ENCODE data around the gene AXL. TPM values are rescaled to one million over a fixed set of nuclear protein-coding genes. Genes with fewer than 3 reads are reported as not detected.

AXL gene
- total and polyA plus RNA-seq, 10 donors = 2.3 to 135 (median 61.5) TPM

GRCh38 chr19:41225238-41226052, 6.4 kb downstream of the AXL start:
- TF ChIP-seq POLR2A (IDR thresholded peaks at IDR 0.05) = no peak
- TF ChIP-seq CTCF (IDR thresholded peaks at IDR 0.05 in 8 of 11, conservative IDR thresholded peaks at IDR 0.05 in 3 of 11) = no peak
- no peak for TF ChIP-seq POLR2AphosphoS5 (IDR thresholded peaks at IDR 0.05)
- intact Hi-C loops (cut with DNase I; ENCODE audit: low total_unique reads) = no loop called here
- 59 to 64% (median 59%) methylated on average over 29 of the region's 29 CpGs for WGBS, 5 donors
- Histone ChIP-seq H3K4me1 (peaks cover 0 to 49% (median 19%) of the 10 kb centered on the region in 6 donors), H3K4me3 (peak overlapping the region in 6 of 8 donors; percentile 19 to 65 (median 37)), H3K27me3 (replicated peaks in 1 of 7) (peaks cover 0 to 73% (median 15%) of the 10 kb centered on the region in 7 donors), H3K9me3 (no peaks in the 10 kb centered on the region), H3K27ac (peak overlapping the region in 7 of 8 donors; percentile 36 to 79 (median 70)), H3K36me3 (no peaks in the 10 kb centered on the region)
- DNase-seq = no peak

DNA sequence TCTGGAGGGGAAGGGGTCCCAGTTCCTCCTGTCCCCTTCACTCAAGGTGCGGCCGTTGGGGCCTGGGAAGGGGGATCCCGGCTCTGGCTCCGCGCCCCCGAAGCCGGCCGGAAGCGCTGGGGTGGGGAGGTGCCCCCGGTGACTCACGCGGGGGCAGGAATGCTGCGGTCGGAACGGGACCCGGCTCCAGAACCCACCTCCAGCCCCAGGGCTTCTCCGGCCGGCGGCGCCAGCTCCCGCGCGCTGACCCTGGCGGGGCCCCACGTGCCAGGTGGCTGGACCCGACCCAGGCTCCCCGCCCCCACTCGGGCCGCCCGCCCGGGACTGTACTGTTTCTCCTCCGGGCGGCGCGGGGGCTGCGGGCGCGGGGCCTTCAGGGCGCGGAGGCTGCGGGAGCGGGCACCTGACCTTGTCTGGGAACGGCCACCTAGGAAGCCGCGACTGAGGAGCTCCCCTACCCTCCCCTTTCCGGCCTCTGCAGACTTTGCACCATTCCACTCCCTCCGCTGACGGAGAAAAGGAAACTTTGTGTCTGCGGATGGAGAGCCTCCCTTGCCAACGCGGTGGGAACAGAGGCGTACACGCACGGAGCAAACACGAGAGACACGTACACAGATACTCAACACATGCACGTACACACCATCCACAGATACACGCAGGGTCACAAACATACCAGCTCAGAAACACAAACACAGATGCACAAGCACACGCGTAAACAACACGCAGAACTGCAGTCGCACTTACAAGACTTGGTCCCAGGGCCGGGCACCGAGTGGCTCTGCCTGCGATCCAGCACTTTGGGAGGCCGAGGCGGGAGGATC, 7.2 kb downstream of the AXL start:
- intact Hi-C loops (cut with DNase I; ENCODE audit: low total_unique reads) = no loop called here
- TF ChIP-seq POLR2A (IDR thresholded peaks at IDR 0.05) (no peak), CTCF (IDR thresholded peaks at IDR 0.05 in 8 of 11, conservative IDR thresholded peaks at IDR 0.05 in 3 of 11) (peak in 1 of 11 experiments; percentile 19), POLR2AphosphoS5 (IDR thresholded peaks at IDR 0.05) (peak; percentile 35 to 51 (median 49))
- Histone ChIP-seq H3K36me3 (no peaks in the 10 kb centered on the region), H3K4me1 (peaks cover 0 to 41% (median 16%) of the 10 kb centered on the region in 6 donors), H3K27me3 (replicated peaks in 1 of 7) (peaks cover 0 to 73% (median 15%) of the 10 kb centered on the region in 7 donors), H3K4me3 (peak overlapping the region; percentile 1 to 65 (median 34)), H3K9me3 (no peaks in the 10 kb centered on the region), H3K27ac (peak overlapping the region in 7 of 8 donors; percentile 36 to 79 (median 70))
- DNase-seq = no peak
- 4 to 13% (median 7%) methylated on average over 22 to 67 of the region's 67 CpGs for WGBS, 5 donors

GRCh38 chr19:41226874-41227390, 7.9 kb downstream of the AXL start:
- no peak for DNase-seq
- no peaks in the 10 kb centered on the region for H3K9me3 ChIP-seq
- H3K4me1 ChIP-seq = peaks cover 0 to 34% (median 16%) of the 10 kb centered on the region in 6 donors
- H3K36me3 ChIP-seq = no peaks in the 10 kb centered on the region
- TF ChIP-seq CTCF (IDR thresholded peaks at IDR 0.05 in 8 of 11, conservative IDR thresholded peaks at IDR 0.05 in 3 of 11) (no peak), POLR2A (IDR thresholded peaks at IDR 0.05) (no peak), POLR2AphosphoS5 (IDR thresholded peaks at IDR 0.05) (no peak)
- 52 to 61% (median 55%) methylated on average over 9 of the region's 9 CpGs for WGBS, 5 donors
- intact Hi-C loops (cut with DNase I; ENCODE audit: low total_unique reads) = no loop called here
- peak overlapping the region in 5 of 8 donors; percentile 51 to 79 (median 74) for H3K27ac ChIP-seq
- peak overlapping the region in 4 of 8 donors; percentile 31 to 65 (median 40) for H3K4me3 ChIP-seq
- H3K27me3 ChIP-seq (replicated peaks in 1 of 7) = peaks cover 0 to 67% (median 15%) of the 10 kb centered on the region in 7 donors
